ENCODE measurements around the gene COPS7B.
A peak's percentile ranks its signal among the peaks of the same experiment; 100 is the strongest.
"Not testable (repeated sequence)": the region's sequence is repeated elsewhere in the genome, so short reads cannot be mapped to it uniquely, and the experiment has no call there.

The COPS7B gene

DNA sequence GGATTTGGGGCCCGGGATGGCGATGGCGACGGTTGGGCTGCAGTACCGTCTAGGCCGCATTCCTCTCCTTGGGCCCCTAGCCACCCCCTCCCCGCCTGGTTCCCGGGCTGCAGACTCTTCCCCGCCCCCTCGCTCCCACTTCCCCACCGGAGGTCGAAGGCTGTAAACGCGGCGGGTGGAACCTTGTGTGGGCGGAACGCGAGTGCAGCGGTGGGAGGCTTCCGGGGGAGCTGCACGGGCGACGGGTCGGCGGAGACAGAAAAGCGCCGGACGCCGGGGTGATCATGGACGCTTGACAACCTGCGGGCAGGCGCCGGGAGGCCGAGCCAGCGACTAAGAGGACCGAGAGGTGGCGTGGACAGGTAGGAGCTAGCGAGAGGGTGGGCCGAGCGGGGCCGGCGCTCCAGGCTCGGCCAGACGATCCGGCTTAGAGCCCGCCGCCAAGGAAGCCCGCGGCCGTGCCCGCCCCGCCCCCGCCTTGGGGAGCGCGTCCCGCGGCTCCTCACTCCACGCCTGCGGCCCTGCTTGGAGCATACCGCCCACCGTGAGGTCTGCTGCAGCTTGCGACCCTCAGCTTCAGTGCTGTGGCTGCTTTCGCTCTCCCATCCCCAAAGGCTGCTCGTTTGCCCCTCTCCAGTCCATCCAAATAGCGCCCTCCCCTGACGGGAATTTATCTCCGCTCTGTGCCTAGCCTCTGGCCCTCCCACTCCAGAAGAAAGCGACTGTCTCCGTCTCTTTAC, at the start of gene COPS7B:
Gene COPS7B, plus strand, starts transcription at position 269 of the 740 bp plus-strand sequence. CDS start 2,126 bp downstream, outside the sequence.
- peak; percentile 84 for DNase-seq

GRCh38 chr2:231737761-231738160, 48.5 kb upstream of the COPS7B start:
- no peak for DNase-seq

- no peak for DNase-seq
Observed at GRCh38 chr2:231743376-231744116, 42.7 kb upstream of the COPS7B start.

GRCh38 chr2:231745303-231746038, 40.8 kb upstream of the COPS7B start:
- no peak for DNase-seq

- DNase-seq = not testable (repeated sequence)
Observed at GRCh38 chr2:231748153-231748896, 37.9 kb upstream of the COPS7B start.

DNA sequence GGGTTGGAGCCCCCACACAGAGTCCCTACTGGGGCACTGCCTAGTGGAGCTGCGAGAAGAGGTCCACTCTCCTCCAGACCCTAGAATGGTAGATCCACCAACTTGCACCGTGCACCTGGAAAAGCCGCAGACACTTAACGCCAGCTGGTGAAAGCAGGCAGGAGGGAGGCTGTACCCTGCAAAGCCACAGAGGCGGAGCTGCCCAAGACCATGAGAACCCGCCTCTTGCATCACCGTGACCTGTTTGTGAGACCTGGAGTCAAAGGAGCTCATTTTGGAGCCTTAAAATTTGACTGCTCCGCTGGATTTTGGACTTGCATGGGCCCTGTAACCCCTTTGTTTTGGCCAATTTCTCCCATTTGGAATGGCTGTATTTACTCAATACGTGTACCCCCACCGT, 37.2 kb upstream of the COPS7B start:
- DNase-seq = not testable (repeated sequence)

DNA sequence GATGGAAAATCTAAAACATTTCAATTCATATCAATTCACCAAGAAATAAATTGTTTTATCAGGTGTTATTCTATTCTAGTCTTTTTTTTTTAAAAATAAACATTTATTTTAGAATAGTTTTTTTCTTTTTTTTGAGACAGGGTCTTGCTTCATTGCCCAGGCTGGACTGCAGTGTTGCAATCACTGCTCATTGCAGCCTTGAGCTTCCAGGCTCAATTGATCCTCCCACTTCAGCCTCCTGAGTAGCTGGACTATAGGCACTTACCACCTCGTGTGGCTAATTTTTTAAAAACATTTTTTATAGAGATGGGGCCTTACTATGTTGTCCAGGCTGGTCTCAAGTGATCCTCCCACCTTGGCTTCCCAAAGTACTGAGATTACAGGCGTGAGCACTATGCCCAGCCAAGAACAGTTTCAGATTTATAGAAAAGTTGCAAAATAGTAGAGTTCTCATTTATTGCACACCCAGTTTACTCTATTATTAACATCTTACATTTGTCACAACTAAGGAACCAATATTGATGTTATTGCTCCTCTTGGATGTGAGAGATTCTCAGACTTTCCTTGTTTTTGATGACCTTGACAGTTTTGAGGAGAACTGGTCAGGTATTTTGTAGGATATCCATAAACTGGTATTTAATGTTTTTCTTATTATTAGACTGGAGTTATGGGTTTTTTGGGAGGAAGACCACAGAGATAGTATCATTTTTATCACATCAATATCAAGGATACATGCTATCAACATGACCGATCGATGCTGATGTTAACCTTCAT, 35.0 kb upstream of the COPS7B start:
- DNase-seq = no peak

- no peak for DNase-seq
Observed at GRCh38 chr2:231752061-231752460, 34.2 kb upstream of the COPS7B start.

GRCh38 chr2:231761735-231762134, 24.5 kb upstream of the COPS7B start:
- no peak for DNase-seq

- no peak for DNase-seq
Observed at GRCh38 chr2:231764124-231764523, 22.1 kb upstream of the COPS7B start.

DNA sequence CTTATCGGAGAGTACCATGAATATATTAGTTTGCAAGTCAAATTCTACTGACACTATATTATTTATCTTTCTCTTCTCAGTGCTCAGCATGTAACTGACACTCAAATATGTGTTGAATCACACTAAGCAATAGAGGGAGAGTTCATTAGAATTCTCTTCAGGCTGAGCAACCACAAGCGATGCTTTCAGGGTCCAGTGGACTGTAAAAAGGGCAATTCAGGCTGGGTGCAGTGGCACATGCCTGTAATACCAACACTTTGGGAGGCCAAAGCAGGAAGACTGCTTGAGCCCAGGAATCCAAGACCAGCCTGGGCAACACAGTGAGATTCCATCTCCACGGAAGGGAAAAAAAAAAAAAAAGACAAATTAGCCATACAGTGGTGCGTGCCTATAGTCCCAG, 21.5 kb upstream of the COPS7B start:
- no peak for DNase-seq

DNA sequence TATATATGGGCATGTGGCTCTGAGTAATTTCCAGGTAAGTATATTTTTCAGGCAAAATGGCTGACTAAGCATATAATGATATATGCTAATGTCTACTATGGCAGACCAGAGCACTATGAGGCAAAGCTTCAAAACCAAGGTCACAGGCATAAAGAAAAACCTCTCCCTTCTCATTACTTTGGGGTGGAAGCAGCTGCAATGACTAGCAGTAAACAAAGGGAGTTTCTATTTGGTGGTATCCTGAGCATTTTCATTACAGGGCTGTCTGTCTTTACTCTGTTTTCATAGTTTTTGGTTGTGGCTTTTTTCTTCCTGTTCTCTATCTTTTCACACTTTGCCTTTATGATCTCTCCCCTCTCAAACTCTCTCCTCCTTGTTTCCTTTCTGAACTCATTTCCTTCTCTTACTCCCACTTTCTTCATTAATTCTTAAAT, 20.7 kb upstream of the COPS7B start:
- no peak for DNase-seq

- no peak for DNase-seq
Observed at GRCh38 chr2:231769170-231770136, 16.8 kb upstream of the COPS7B start.

- peak; percentile 4 for DNase-seq
Observed at GRCh38 chr2:231780123-231780908, 5.9 kb upstream of the COPS7B start.

DNA sequence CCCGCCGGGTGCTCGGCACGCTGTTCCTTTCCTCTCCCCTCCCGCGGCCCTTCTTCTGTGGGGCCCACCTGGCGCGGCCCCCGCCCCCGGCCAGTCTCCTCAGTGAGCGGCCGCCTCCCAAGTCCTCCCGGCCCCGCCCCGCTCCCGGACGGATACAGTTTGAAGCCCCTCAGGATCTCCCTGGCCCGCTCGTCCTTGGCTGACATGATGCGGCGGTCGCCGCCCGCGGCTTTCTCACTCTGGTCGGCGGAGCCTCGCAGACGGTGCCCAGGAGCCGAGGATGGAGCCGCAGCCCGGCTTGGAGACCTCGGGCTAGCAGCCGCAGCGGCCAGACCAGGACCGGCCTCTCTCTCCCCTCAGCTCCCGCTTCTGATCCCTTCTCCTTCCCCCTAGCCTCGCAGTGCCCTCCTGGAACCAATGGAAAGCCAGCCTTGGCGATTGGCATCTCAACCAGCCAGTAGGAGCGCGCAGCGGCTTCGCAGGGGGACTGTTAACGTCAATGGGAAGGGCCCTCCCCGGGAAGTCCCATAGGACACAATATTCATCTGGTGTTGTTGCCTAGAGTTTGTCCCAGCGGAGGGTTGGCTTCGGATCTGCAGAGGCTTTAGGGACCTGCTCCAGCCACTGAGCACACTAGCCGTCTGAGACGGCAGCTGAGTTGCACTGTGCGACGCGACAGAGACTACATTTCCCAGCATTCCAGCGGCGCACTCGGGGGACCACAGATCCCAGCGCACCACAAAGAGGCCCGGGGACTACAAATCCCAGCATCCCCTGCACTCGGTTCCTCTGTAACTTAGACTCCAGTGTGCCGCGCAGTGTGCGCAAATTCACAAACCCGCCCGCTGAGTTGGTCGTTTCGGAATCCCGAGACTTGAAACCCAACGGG, 5.1 kb upstream of the COPS7B start, which contains the start of gene PDE6D:
Gene PDE6D, minus strand, starts transcription at position 374 of the 889 bp plus-strand sequence. Its CDS starts 168 bp downstream, at position 206.
- DNase-seq = peak; percentile 97

DNA sequence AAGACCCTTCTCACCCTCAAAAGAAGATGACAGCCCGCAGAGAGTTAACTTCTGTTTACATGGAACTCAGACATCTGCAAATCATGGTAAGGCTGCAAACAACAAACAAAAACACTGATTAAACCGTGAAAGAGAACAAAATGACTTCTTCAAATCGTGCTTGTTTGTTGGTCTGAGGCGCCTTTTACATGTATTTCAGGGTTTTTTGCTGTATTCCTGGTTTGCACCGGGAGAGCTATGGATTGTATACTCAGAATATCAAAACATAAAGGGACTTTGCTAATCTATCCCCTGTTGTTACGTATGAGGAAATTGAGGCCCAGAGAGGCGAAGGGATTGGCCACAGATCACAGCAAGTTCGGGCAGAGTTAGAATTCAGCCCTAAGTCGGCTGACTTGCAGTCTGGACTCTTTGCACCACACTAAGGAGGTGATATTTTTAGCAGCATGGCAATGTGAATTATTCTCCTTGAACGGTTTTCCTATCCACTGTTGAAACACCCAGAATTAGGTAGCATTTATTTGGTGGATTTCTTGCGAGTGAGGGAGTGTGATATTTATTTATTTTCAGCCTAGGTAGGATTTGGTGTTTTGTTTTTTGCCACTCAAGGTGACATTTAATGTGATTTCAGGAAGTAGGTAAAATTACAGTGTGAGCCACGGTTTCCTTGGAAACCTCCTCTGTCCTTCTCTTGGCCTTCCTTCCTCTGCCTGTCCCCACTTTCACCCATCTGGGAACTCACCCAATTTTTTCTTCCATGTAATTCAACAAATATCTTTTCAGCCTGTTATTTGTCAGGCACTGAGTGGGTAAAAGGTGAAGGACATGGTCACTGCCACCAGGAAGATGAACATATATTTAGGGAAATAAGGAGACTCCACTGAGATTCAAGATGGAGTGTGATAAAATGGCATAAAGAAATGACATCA, 4.2 kb upstream of the COPS7B start:
- peak; percentile 47 for DNase-seq

- no peak for DNase-seq
Observed at GRCh38 chr2:231785413-231785812, 832 bp upstream of the COPS7B start.

DNA sequence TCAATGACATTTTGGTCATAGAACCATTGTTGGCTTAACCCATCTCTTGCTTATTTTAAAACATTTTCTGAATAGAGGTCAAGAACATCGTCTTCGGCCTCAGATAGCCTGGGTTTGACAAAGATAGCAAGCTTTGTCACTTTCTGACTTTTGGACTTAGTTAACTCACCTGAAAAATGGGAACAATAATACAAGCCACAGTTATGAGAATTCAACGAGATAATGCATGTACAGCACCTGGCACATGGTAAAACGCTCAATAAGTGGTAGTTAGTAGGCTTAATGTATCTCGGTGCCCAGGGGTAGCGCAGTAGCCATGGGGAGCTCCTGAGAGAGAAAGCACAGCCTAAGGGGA, 446 bp upstream of the COPS7B start:
- DNase-seq = no peak

All from CD4-positive, alpha-beta T cell treated with Interleukin-21 for 1 hour (primary cell).